Eye (tissue), 1 donor: ENCODE measurements around the gene APOL5.

ENCODE experiments used
- DNase-seq: peaks from one replicate; pipeline ENCODE4 v3.0.0-alpha.2; 2015

The APOL5 gene

DNA sequence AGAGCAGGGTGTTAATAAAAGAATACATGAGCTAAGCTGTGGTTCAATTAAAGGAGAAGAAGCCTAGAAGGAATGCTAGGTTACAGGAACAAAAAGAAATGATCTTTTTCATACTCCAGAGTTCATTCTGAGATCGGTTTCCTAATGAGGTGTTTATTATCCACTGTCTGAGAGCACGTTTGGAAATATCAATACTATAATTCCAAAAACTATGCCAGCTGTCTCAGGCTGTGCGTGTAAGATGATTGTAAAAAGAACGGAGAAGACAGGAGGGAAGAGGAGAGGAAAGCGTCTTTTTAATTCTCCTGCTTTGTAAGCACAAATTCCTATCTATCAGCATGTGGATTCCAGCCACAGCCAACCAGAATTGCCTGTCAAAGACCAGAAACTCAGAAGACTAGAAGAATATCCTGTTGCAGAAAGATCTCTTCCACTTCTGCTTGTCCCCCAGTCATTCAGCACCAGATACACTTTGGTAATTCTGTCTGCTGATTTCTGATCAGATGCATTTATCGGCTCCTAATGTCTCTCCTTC lies 25.7 kb downstream of the APOL5 start:
- no peak for DNase-seq

DNA sequence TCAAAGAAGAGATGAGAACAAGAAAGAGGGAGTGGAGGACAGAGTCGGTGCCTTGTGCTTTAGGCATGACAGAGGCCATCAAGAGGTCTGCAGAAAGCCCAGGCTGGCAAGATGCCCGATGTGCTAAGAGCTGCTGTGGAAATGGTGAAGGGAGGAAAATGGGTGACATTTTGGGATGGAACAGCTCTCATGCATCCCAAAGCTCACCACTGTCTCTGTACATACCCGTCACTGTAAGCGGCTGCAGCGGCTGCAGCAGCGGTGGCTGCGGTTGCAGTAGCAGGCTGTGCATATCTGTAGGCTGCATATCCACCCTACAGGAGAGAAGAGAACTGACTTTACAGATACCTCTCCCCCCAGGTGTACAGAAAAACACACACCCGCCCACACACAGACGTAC lies 28.6 kb downstream of the APOL5 start:
- DNase-seq, result no peak

GRCh38 chr22:35746946-35747703 lies 29.5 kb downstream of the APOL5 start:
- no peak for DNase-seq

- DNase-seq, result peak; percentile 56
Measured at GRCh38 chr22:35749808-35750207, 32.1 kb downstream of the APOL5 start.

DNA sequence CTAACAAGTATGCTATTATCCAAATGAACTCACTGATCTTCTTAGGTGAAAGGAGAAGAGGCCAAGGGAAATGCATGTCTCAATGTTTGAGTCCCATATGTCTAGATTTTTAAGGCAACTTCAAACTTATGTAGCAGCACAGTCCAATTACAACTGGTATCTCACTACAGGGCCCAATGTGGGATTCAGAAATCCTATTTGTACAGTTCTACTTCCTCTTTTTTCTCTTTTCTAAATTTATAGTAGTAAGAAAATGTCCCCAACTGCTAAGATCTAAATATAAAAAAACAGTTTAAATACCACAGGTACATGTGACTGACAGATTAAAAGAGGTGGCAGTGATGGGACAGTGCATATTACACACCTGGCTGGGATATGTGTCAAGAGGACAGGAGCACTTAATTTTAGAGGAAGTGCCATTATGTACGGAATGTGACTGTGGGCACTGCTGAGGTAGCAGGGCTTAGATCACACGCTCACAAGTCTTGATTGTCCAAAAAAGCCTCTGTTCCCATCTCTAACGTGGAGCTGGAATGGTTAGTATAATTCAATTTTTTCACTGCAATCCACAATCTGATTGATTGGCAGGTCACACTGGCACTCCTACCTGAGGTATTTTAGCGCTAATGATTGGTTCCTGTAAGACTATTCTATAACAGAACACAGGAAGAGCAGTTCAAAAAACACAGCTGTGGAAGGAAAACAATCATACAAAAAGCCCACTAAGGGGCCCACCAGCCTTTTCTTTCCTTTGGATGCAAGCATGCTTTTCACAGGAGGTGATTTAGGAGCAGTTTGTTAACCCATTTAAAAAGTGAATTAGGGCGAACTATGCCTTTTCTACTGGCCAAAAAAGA lies 34.6 kb downstream of the APOL5 start:
- no peak for DNase-seq

GRCh38 chr22:35752863-35753189 lies 35.2 kb downstream of the APOL5 start:
- DNase-seq, result no peak

GRCh38 chr22:35754761-35755160 lies 37.1 kb downstream of the APOL5 start:
- no peak for DNase-seq

DNA sequence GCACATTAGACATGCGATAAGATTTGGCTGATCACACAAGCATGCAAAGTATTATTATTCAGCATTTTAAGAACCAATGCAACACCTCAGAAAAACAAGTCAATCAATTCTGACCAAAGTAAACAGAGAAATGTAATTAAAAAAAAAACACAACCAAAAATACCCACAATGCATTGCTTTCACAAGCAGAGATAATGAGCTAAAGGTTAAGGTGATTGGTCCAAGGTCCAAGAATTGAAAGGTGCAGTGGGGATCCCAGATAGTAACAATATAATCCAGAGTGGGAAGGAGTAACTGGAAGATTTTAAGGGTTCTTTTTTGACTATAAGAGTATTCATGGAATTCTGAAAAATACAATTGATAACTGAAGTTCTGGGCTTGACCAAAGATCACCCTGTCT lies 39.0 kb downstream of the APOL5 start:
- no peak for DNase-seq

- DNase-seq, result no peak
Measured at GRCh38 chr22:35758394-35758793, 40.7 kb downstream of the APOL5 start.

DNA sequence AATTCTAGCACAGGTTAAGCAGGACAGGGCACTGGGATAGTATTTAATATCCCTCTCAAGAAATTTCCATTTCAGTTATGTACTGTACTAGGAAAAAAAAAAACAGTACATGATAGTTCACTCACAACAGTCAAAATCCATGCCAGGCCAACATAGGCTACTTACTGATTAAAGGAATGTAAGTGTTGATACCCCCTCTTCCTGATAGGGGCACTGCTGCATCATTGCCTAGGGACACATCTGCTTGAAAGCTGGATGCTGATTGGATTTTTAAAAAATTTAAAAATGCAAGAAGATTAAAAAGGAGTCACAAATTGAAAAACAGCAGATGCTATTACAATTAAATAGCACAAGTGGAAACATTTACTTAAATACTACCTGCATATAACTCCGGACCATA lies 43.4 kb downstream of the APOL5 start:
- no peak for DNase-seq

GRCh38 chr22:35766654-35767580 lies 49.2 kb downstream of the APOL5 start:
- DNase-seq, result peak; percentile 60

DNA sequence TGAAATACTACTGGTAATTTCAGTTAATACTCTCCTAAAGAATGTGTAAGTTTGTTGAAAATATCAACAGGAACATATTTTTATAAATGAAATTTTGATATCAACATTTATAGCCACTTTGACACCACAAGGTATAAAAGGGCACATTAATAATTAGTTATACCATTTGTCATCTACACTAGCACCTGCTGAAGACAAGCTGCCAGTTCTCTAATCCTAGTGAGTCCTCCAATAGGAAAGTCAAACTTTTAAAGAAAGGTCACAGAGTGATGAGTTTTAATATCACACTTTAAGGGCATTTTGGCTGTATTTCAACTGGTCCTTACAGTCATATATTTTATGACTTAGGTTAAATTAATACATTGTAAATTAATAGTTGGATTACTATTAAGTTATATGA lies 52.3 kb downstream of the APOL5 start:
- no peak for DNase-seq

DNA sequence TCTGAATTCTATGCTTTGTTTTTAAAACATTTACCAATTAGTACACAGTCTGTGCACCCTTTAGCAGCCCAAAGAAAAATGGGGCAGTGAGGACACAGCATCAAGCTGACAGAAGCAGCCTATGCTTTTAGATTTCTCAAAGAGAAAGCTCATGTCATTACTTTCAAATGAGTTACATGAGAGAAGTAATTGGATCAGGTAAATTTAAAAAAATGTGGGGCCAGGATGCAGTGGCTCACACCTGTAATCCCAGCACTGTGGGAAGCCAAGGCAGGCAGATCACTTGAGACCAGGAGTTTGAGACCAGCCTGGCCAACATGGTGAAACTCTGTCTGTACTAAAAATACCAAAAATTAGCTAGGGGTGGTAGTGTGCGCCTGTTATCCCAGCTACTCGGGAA lies 57.7 kb downstream of the APOL5 start:
- no peak for DNase-seq

GRCh38 chr22:35777335-35777975 lies 59.8 kb downstream of the APOL5 start:
- no peak for DNase-seq
